GM12873 (cell line): ENCODE data around the gene SPAG9.

Experiments used
- TF ChIP-seq, protein P1 (sequence below): IDR thresholded peaks from 2 replicates; pipeline ENCODE4 v1.5.1; 2012; ENCODE audit warnings: low read depth, mild to moderate bottlenecking, moderate library complexity, low read length, control low read depth; ENCODE audit not compliant: insufficient read depth; ENCODE audit errors: missing control alignments

SPAG9 gene

DNA sequence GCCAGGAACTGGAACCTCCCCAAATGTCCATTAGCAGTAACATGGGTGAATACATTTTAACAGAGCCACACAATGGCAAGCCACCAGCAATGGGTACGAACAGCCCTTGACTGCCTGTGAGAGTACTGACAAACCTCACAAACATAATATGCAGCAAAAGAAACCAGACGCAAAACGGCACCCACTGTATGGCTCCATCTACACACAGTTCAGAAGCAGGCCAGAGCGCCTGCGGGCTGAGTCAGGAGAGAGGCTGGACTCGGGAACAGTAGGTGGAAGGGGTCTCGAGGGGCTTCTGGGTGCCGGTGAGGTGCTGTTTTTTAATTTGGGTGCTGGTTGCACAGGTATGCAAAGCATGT lies 177.1 kb downstream of the SPAG9 start:
- TF ChIP-seq, protein P1, sequence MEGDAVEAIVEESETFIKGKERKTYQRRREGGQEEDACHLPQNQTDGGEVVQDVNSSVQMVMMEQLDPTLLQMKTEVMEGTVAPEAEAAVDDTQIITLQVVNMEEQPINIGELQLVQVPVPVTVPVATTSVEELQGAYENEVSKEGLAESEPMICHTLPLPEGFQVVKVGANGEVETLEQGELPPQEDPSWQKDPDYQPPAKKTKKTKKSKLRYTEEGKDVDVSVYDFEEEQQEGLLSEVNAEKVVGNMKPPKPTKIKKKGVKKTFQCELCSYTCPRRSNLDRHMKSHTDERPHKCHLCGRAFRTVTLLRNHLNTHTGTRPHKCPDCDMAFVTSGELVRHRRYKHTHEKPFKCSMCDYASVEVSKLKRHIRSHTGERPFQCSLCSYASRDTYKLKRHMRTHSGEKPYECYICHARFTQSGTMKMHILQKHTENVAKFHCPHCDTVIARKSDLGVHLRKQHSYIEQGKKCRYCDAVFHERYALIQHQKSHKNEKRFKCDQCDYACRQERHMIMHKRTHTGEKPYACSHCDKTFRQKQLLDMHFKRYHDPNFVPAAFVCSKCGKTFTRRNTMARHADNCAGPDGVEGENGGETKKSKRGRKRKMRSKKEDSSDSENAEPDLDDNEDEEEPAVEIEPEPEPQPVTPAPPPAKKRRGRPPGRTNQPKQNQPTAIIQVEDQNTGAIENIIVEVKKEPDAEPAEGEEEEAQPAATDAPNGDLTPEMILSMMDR, result no peak

DNA sequence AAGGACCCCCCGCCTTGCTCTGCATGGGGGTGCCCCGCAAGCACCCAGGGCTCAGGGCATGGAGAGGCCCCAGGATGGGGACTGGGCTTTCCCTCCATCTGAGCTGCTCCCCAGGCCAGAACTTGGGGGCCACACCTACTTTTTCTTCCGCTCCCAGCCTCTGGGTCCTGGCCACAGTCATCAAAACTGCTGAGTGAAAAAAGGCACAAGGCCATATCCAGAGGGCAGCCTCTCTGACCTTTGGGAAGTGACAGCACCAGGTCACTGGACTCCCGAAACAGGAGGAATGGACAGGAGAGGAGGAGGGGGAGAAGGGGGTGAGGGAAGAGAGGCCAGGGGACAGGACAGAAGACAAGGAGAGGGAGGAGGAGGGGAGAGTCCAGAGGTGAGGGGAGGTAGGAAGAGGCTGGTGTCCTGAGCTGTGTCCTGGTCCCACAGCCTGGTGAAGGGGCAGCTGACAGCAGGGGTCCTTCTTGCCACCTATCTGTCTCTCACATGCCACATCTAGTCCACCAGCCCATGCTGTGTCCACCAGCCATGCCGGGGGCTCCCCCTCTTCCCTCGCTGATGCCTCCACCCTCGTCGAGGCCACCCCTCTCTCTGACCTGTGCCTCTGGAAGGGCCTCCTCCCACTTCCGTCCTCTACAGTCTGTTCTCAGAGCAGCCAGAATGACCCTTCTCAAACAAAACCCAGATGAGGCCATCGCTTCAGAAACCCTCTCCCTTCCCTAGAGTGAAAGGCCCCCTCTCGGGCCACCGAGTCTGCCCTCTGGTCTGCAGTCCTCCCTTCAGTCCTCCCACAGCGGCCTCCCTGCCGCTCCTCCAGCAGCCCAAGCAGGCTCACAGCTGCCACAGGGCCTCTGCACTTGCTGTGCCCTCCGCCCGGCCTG lies 180.6 kb downstream of the SPAG9 start:
- TF ChIP-seq, protein P1, result no peak

DNA sequence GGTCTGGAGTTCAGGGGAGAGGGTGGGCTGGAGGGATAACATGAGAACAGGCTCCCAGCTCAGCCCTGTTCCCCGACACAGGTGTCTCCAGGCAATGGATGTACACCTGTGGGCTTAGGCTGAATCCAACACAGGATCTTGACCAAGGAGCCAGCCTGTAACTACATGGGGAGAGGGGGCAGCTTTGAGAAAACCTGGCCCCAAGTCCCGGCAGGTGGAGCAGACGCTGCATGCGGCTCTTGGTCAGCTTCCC lies 181.2 kb downstream of the SPAG9 start:
- TF ChIP-seq, protein P1, result no peak

DNA sequence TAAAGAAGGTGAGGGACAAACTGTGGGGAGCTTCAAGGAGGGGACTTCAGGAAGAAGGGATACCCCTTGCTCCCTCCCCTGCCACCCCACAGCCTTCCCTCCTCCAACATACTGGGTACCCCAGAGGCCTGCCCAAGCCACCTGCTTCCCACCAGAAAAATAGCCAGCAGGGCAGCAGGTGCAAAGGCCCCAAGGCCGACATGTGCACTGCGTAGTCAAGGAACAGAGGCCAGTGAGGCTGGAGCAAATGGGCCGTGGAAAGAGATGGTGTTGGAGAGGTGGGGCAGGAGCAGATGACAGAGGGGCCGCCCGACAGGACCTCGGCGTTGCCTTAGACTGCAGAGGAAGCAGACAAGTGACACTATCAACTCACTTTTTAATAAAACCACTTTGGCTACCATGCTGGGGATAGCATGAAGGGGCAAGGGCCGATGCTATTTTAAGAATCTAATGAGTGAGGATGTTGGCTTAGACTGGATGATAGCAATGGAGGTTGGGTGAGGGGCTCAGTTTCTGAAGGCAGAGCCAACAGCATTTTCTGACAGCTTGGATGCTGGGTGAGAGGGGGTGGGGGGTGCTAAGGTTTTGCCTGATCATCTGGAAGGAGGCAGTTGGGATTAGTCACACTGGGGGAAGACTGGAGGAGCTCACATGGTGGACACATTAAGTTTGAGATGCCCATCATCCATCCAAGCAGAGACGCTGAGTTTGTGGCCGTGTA lies 181.7 kb downstream of the SPAG9 start:
- TF ChIP-seq, protein P1, result no peak

DNA sequence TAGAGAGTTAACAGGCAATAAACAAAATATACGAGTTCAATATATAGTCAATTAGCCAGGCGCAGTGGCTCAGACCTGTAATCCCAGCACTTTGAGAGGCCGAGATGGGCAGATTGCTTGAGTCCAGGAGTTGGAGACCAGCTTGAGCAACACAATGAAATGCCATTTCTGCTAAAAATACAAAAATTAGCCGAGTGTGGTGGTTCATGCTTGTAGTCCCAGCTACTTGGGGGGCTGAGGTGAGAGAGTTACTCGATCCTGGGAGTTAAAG lies 184.7 kb downstream of the SPAG9 start:
- TF ChIP-seq, protein P1, result no peak

DNA sequence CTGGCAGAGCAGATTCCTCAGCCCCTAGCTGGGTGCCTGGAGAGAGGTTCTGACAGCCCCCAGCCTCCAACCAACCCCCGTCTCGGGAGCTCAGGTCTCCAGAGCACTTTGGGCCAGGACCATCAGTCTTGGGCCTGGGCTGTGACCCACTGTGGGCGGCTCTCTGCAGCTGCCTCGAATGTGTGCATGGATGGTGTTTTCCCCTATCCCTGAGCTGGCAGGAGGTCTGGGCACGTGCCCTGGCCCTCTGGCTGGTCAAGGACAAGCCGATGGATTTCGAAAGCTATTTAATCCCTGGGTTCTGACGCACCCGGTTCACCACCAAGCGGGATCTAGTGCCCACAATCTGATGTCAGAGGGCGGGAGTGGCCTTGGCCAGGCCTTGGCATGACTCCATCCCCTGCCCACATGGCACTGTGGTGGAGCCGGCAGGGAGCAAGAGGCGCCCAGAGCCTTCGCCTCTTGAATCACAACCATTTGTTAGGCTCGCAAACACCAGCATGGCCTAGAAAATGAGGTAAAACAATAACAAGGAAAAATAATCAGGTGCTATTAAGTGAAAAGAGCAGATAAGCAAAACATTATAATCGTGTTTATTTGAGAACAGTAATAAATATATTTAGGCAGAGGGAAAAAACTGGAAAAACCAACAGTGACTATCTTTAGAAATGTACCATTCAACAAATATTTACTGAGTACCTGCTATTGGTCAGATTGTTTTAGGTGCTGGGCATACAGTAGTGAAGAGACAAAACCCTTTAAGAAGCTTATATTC lies 185.3 kb downstream of the SPAG9 start:
- TF ChIP-seq, protein P1, result no peak

DNA sequence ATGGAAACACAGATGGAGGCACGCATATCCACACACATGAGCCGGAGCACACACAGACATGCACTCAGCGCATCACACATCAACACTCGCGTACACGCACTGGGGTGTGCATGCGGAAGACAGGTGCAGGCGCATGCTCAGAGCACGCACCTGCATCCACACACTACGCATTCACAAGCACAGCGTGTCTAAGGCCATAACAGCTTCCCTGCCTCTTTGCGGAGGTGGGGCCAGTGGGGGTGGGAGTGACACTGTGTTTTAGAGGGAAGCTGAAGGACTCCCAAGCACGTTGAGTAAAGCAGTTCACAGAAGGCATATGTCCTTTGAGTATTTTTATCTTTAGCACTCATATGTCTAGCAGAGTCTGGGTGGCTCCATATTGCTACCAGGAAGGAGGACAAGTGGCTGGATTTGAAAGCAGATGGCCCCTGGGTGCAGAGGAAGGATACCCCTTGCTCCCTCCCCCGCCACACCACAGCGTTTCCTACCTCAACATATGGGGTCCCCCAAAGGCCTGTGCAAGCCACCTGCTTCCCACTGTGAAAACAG lies 185.9 kb downstream of the SPAG9 start:
- TF ChIP-seq, protein P1, result no peak
